GM21423 (cell line): Measurements from ENCODE around the gene PTGER3.

Source experiments
- ATAC-seq: cut with Tn5 transposase; IDR thresholded peaks from one replicate; pipeline ENCODE4 v1.9.1; 2021; ENCODE audit warnings: mild to moderate bottlenecking, moderate library complexity; ENCODE audit not compliant: unreplicated experiment

PTGER3 gene

DNA sequence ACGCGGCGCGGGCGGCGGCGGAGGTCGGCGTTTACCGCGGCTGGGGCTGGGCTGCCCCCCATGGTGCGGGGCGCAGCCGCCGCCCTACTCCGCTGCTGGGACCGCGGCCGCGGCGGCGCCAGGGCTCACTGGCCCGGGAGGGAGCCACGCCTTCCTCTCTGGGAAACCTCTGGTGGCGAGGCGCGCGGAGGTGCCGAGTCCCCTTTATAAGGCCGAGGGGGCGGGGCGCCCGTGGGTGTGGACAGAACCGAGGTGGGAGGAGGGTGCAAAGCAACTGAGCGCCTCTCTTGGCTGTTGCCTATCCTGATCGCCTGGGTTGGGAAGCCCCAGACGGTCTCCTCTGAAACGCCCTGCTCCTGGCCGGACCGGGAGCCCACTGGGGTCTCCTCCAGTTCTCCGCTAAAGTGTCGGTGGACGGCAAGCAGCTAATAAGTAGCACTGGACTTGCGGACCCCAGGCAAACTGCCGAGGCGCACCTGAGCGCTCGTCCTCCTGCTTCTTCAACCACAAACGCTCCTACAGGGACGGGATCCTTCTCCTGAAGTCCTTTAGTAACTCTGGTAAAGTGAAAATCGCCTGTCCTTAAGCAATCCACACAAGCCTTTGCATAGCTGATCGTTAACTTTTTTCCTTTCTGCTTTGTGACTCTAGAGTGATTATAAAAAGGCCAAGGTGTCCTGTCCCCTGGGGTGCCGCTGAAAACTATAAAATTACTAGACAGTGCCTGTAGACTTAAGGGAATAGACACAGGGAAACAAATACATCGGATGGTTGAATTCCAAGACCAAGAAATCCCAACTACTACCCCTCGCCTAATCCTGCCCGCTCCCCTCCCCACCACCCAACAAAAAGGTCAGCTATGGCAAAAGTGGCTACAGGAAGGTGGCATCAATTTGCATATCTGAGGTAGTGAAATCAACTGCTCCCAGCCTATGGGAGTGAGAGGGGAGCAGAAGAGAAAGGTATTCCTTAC, at the start of gene PTGER3:
PTGER3 (minus strand) TSS at position 182 of the 973 bp plus-strand sequence. CDS start 239 bp downstream, outside the sequence.
- ATAC-seq, result no peak

DNA sequence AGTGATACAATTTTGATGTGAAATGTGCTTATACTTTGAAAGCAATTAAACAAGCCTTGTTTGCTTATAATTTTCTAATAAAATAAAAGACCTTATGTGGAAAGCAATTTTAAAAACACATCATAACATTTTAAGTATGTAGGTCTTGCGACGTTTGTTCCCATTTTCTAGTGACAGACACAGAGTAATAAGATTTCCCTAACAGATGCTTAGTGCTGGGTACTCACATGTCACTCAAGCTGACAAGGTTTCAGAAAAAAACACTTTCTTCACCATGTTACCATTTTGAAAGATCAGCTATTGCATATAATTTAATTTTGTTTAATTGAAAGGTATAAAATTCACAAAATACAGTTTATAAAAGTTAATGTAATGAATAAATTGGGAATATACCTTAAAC, 47.3 kb upstream of the PTGER3 start:
- no peak for ATAC-seq

DNA sequence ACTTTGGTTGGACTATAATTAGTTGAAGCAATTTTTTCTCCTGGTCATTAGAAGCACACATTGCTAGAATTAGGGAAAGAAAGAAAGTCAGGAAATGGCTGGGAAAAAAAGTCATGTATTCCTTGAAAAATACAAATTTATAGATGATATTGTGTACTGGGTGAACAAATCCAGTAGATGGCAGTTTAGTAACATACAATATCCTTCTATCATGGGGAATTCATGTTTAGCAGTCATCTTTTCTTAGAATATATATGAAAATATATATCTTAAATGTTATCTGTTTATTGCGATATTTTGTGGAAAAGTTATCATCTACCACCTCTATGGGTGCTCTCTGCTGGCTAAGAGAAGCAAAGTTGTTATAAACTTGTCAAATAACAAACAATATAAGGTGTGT, 46.3 kb upstream of the PTGER3 start:
- no peak for ATAC-seq

DNA sequence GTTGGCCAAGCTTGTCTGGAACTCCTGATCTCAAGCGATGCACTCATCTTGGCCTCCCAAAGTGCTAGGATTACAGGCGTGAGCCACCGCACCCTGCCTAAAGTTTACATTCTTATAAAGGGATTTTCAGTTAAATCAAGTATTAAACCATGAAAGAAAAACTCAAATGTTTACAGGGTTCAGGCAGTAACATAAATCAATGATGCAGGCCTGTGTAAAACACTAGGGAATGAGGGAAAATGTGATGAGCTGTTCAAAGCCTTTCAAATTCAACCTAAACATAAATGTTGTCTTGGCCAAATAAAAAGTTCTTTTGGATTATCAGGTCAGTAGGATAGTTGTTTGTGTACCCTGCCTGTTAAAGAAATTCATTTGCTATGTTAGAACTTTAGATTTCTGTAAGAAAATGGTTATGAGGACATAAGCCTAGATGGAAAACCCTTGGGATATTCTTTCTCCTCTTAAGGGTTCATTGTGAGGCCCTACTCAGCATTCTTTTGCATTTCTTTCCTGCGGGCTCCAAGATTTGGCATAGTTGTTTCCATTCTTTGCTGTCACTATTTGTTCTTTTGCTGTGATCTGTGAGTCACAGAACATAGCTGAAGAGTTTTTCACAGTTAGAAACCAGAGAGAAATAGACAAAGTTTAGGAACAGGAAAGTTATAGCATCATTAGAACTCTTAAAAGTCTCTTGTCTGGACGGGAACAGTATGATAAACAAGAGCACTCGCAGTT, 42.1 kb upstream of the PTGER3 start:
- ATAC-seq, result no peak

DNA sequence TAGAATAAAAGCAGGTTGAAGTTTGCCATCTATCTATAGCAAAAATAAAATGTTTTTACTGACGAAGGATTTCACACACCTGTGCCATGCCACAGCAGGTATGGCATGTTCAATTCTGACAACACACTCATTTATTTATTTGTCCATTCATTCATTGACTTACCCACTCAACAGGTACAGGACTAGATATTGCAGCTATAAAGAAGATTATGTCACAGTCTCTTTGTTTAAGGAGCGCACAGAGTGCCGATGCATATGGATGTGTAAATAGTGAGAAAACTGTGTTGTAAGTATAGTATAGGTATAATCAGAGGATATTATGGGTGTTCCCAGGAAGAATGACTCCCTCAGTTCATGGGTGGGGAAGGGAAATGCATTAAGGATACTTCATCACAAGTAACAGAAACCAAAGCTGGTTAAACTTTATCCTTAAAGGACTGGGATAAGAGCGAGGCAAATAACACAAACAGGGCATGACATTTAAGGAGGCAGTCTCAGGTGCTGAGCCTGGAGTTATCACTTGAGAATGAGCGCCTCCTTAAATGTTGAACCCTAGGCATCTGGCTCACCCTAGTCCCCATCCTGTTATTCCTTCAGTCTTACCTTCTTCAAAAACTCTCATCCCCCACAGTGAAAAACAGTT, 41.1 kb upstream of the PTGER3 start:
- no peak for ATAC-seq

DNA sequence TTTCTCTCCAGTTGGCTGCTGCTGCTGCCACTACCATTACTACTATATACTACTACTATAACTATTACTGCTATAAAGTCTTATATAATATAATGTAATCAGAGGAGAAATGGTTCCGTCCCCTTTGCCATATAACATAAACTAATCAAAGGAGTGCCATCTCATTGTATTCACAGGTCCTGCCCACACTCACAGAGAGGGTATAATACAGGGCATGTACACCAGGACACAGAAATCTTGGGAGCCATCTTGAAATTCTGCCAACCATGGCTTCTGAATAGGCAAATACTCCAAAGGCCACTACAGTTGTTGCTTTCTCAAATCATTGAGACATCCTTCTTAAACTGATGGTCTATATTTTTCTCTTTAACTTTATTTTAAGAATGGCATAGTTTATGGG, 40.1 kb upstream of the PTGER3 start:
- ATAC-seq, result no peak

DNA sequence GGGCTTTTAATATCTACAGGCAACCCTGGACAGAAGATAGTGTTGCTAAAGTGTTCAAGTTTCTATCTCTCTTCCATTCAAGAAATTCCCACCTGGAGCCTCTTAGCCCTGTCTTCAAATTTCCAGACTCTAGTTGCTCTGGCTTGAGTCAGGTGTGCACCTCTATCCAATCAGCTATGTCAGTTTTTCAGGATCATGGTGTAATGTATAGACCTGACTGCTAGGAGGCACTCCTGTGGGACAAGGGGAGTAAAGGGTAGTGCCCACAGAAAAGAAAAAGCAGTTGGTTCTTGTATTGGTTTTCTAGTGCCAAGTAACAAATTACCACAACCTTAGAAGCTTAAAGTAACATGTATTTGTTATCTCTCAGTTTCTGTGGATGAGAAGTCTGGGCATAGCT, 39.4 kb upstream of the PTGER3 start:
- ATAC-seq, result no peak

DNA sequence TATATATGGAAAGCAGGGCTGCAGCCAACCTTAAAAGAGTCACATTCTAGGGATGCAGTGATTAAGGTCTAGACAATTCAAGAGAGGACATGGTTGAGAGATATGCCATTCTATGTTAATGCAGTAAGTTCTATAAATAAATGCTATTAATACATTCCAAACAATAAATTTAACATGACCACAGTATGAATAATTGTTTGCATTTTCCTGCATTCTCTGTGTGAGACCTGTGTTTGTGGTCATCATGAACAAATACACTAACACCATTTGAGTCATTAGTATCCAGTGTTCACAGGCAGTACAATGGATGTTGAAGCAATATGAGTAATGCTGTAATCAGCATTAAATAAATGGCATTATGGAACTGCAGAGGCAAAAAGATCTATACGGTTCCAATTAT, 38.7 kb upstream of the PTGER3 start:
- no peak for ATAC-seq

DNA sequence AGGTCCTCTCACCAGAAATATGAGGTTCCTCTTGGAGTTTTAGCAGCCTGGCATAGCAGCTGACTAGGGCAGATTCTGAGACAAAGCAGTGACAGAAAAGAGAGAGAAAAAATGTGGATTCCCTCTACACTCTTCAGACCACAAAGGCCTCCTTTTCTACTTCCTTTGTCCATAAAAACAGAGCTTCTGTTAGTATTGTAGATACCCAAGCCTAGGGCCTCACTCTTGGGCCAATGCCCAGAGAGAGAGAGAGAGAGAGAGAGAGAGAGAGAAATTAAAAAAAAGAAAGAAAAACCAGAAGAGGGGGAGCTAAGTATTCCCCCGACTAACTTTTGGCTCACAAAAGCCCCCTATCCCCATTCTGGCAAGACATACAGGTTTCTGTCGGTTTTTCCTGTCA, 35.7 kb upstream of the PTGER3 start:
- ATAC-seq, result no peak

DNA sequence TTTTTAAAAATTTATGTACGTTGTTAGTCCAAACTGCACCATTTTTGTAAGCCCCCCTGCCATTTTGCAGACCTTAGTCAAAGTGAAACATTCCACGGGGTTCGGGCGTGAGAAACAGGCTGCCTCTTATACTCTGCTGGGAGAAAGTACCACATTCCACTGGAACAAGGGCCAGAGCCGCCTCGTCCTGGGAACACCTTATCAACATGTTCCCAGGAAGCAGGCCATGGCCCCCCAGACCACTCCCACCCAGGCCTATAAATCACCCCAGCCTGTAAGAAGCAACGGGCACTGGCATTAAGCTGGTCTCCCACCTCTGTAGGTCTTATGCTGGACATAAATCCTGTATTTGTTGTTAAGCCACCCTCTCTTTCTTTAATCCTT, 34.1 kb upstream of the PTGER3 start:
- ATAC-seq, result no peak

DNA sequence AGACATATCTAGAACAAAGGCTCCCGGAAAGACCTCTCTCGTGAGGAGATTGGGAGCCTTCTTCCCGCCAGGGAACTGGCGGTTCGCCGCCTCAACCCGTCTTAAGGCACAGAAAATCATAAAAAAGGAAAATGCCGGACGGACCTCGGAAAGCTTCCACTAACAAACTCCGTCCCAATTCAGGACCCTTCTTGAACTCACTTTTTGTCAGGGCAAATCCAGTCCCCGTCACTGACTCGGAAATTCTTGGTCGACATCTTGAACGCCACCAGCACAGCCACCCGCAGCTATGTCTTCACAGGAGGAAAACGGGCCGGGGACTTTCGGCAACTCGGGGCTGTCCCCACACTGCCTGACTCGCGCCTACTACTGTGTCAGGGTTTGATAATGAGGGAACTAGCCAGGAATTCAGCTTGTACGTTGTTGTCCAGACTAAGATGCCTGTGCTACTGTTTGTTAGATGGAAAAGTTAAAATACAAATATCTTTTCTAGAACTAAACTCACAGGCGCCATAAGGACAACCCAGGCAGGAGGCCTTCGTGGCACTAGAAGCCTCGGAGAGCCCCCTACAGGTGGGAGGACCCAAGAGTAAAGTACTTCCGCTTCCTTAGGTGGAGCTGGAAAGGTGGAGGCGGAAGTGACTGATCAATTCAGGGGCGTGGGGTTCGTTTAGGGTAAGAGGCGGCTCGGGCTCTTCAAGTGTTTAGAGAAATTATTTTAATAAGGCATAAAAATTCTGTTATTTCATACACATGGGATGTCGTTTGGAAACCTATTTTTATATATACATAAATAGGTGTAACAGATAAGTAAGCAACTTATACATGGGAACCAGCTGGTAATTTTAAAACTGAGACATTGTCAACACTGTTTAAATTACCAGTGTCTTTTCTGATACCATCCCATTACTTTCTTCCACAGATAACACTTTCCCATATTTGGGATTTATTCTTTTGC, 33.4 kb upstream of the PTGER3 start, which contains the start of gene ZRANB2:
ZRANB2 (minus strand) TSS at position 297 of the 958 bp plus-strand sequence; CDS start at position 257, 40 bp downstream.
- peak; percentile 100 for ATAC-seq

DNA sequence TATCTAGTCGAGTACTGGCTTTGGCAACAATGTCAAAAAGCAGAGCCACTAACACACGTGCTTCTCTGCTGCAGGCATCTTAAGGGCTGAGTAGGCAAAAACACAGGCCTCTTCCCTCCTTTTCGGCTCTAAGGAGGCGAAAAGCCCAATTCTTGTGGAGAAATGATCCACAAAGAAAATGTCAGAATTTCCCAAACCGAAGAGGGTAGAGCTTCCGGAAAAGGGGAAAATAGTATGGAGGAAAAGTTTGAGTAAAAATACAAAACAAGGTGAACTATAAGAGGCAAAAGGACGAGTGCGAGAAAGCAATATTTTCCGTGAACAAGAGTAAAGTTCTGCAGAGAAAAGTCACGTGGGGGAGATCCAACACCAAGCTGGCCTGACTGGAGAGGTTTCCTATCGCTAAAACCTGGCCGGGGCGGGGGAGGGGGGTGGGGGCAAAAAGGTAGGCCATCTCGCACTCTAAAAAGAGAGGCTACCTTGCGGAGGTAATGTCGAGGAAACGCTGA, 32.7 kb upstream of the PTGER3 start:
- ATAC-seq, result peak; percentile 21

DNA sequence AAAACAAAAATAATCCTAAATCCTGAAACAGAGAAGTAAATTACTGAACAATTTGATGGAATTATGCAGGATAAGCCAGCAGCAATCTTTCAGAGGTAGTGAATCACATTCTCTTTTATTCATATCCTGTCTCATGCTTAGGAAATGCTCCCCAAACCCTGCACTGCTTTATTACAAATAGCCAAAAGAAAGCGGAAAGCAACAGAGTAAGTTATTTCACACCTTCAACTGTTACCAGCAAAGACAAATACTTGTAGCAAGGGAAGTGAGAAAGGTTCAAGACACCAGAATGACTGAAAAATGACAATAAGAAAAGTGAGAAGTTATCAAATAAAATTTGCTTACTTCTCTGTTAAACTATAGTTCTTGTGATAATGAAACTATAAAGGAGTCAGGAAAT, 27.1 kb upstream of the PTGER3 start:
- no peak for ATAC-seq

DNA sequence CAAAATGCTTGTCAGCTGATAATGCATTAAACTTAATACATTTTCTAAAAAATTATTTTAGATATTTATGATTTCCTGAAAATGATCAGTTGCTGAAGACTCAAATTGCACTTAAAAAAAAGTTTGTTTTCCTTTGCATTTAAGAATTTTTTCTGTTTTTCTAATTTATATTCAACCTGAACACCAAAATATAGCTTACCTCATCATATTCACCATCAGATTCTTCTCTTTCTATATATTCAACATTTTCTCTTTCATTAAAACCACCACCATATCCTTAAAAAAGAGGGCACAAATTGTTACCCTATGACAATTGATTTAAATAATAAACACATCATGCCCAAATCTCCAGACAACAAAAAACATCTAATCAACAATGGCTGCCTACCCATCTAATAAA, 24.7 kb upstream of the PTGER3 start:
- ATAC-seq, result no peak

DNA sequence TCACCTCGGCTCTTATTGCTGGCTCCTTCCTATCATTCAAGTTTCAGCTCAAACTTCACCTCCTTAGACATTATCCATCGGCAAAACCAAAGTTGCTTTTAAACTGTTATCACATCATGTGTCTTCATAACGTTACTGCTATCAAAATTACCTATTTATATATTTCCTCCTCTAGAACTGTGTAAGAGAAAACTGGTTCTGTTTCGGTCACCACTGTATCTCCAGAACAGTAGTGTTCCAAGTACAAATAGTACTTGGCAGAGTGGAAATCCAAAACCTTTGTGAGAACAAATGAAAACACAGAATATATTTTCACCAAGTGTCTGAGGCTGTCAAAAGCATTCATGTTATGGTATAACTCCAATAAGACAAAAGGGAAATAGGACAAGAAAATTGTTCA, 24.1 kb upstream of the PTGER3 start:
- ATAC-seq, result no peak

DNA sequence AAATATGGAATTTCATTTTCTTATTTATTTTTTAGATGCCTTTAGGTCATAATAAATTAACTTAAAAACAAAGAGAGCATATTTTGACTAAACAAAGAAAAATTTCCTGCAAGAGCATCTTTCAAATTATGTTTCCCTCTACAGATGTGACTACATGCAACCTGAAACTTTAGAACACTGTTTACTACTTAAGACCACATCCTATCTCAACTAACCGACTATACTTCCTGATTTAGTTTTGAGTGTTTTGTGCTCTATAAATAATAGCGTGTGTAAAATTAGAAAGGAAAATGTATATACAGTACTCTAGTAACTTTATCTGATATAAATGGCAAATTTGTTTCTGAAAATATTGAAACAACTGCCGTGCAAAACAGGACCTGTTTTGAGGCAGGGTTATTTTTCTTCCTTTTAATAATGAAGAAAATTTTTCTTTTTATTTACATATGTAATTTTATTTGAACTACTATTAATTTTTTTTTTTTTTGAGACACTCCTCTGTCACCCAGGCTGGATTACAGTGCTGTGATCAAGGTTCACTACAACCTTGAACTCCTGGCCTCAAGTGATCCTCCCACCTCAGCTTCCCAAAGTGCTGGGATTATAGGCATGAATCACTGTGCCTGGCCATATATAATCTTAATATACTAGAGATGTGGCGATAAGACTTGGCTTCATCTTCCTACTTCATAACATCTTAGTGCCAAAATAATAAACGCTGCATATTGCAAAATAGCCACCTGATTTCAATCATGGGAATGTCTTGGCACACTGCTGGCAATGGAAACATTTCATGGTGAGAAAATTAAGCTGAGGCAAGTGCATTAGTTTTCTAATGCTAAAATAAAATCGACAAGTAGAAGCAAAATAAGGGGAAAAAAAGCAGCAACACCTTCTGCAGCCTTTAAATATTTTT, 21.0 kb upstream of the PTGER3 start:
- peak; percentile 92 for ATAC-seq

DNA sequence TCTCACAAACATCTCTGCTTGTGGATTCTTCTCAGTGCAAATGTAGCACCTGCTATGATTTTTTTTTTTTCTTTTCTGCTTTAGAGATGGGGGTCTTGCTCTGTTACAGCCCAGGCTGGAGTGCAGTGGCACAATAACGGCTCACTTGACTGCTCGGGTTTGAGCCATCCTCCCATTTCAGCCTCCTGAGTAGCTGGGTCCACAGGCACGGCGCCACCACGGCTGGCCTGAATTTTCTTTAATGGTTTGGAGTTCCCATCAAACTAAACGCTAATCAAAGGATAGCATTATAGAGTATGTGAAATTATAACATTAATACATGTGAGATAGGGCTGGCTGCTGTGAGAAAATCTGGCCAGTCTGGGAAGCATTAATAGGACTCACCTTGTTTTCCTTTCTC, 7.2 kb upstream of the PTGER3 start:
- no peak for ATAC-seq

DNA sequence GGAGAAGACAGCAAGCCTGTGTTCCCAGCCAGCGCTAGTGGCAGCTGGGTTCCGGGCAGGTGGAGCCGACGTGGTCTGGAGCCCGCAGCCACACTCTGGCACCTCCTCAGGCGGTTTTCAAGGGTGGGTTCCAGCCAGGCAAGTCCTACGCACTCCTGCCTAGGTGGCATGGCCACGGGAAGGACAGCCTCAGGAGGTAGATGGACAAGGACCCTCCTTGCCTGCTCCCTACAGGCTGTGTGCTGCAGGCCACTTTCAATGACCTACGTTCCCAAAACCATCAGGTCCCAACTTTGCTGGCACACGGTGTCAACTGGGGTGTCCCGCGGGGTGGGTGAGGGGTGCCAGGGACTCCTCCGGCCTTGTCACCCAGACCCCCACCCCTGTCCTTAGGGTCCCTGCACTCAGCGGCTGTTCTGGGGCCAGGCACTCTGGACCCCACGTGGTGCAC, 6.7 kb upstream of the PTGER3 start:
- no peak for ATAC-seq

DNA sequence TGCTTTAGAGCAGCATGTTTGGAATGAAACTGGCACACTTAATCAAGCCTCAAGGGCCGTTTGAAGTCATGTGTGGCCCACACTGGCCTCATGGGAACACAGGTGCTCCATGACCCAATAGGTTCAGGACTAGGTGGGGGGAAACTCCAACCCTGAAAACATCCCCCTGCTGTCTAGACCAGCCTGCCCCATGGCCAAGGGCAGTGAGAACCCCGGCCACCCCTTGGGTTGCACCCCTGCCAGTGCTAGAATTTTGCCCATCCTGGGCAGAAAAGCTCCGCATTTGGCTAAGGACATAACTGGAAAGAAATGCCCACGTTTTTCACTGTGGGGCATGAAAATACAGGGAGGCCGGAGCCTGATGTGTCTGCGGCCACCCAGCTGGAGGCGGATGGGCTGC, 6.1 kb upstream of the PTGER3 start:
- ATAC-seq, result no peak
